ENCODE results near the gene PAX5. TPM values are rescaled to one million over a fixed set of nuclear protein-coding genes. Genes with fewer than 3 reads are reported as not detected.

PAX5 gene
- total and polyA plus RNA-seq, 2 of the 13 experiments (the other 11 are each of a cell fraction or from before 2014, with no cell fraction given): not detected

GRCh38 chr9:36941441-36941840 lies 92.6 kb downstream of the PAX5 start:
- peaks cover 1 to 46% of the 10 kb centered on the region in 2 experiments for H3K27me3 ChIP-seq (ENCODE audit: control insufficient read depth in 1 of 2, insufficient read depth in 2 of 2, low read length in 2 of 2)
- H3K9ac ChIP-seq (ENCODE audit: insufficient read depth, low read depth, low read length): no peak overlapping the region
- in situ Hi-C loops (cut with HindIII; ENCODE audit: extremely low pct_ligation_motif_present, low pct_unique_long_range_greater_than_20kb) (no loop called here), intact Hi-C loops (cut with micrococcal nuclease; ENCODE audit: unreplicated experiment) (no loop called here)
- H3K4me3 ChIP-seq (replicated peaks in 1 of 3; ENCODE audit: insufficient read depth in 1 of 3, low read depth in 2 of 3, low read length in 3 of 3): no peak overlapping the region
- H2AFZ ChIP-seq (ENCODE audit: low read length): no peak overlapping the region
- 41% methylated on average over 6 of the region's 6 CpGs for WGBS (ENCODE audit: low lambda C conversion rate)
- no peaks in the 10 kb centered on the region for H4K20me1 ChIP-seq (ENCODE audit: insufficient read depth, low read length)
- no peaks in the 10 kb centered on the region for H3K9me3 ChIP-seq (ENCODE audit: low read length)
- H3K4me1 ChIP-seq (ENCODE audit: insufficient read depth, low read length): no peaks in the 10 kb centered on the region
- H3K4me2 ChIP-seq (ENCODE audit: low read depth, low read length): no peak overlapping the region
- no peak overlapping the region for H3K27ac ChIP-seq (ENCODE audit: extremely low read length, insufficient read depth, low read length)
- BruUV-seq (replicated peaks): no TSS peak
- ChIA-PET POLR2A (no interaction called here), CTCF (ENCODE audit: low intra/inter-chr PET ratio, low total read pairs) (no interaction called here)
- no peaks in the 10 kb centered on the region for H3K79me2 ChIP-seq (ENCODE audit: insufficient read depth, low read length)
- no peaks in the 10 kb centered on the region for H3K36me3 ChIP-seq (replicated peaks in 1 of 2; ENCODE audit: control insufficient read depth in 1 of 2, insufficient read depth in 2 of 2, low read length in 2 of 2)
- no peak for DNase-seq (ENCODE audit: low spot score)
- ATAC-seq: no peak
- TF ChIP-seq ZFAT (CRISPR knock-in tag; conservative IDR thresholded peaks at IDR 0.05): no peak
- TF ChIP-seq ARNTL (CRISPR knock-in tag; IDR thresholded peaks at IDR 0.05): no peak
- TF ChIP-seq IKZF4 (CRISPR knock-in tag; IDR thresholded peaks at IDR 0.05; ENCODE audit: borderline replicate concordance, low read depth, not compliant biosample characterization): no peak
- no peak for TF ChIP-seq REXO4 (CRISPR knock-in tag; IDR thresholded peaks at IDR 0.05; ENCODE audit: borderline replicate concordance)
- no peak for TF ChIP-seq NFIB (CRISPR knock-in tag; IDR thresholded peaks at IDR 0.05; ENCODE audit: borderline replicate concordance)
- TF ChIP-seq NFYB (CRISPR knock-in tag; IDR thresholded peaks at IDR 0.05): no peak
- TF ChIP-seq HHEX (CRISPR knock-in tag; IDR thresholded peaks at IDR 0.05): no peak
- no peak for TF ChIP-seq ZFX (CRISPR knock-in tag; IDR thresholded peaks at IDR 0.05; ENCODE audit: low read depth)
- TF ChIP-seq SMAD9 (CRISPR knock-in tag; IDR thresholded peaks at IDR 0.05): no peak
- TF ChIP-seq ZBTB3 (CRISPR knock-in tag; IDR thresholded peaks at IDR 0.05; ENCODE audit: borderline replicate concordance, low read depth): no peak
- TF ChIP-seq RBFOX2 (IDR thresholded peaks at IDR 0.05; ENCODE audit: low read depth, low read length): no peak
- TF ChIP-seq ZNF556 (CRISPR knock-in tag; IDR thresholded peaks at IDR 0.05; ENCODE audit: borderline replicate concordance): no peak
- TF ChIP-seq KLF9 (CRISPR knock-in tag; IDR thresholded peaks at IDR 0.05; ENCODE audit: low read depth): no peak
- no peak for TF ChIP-seq ZNF124 (CRISPR knock-in tag; IDR thresholded peaks at IDR 0.05)
- TF ChIP-seq ZNF737 (CRISPR knock-in tag; IDR thresholded peaks at IDR 0.05; ENCODE audit: borderline replicate concordance): no peak
- no peak for TF ChIP-seq ZNF12 (CRISPR knock-in tag; IDR thresholded peaks at IDR 0.05)
- no peak for TF ChIP-seq GATAD2A (CRISPR knock-in tag; IDR thresholded peaks at IDR 0.05)
- no peak for TF ChIP-seq SRF (IDR thresholded peaks at IDR 0.05; ENCODE audit: low read depth, low read length)
- no peak for TF ChIP-seq HNRNPUL1 (IDR thresholded peaks at IDR 0.05; ENCODE audit: low read depth, low read length)
- no peak for FAIRE-seq

Data from HepG2 (cell line).